Retinal pigment epithelial cell (primary cell): ENCODE measurements around the gene CKS1B.

Source experiments
- DNase-seq: peaks from one replicate; pipeline ENCODE4 v3.0.0-alpha.2; 2010; ENCODE audit warnings: low read depth
- H3K4me3 ChIP-seq: 2 replicates; pipeline ENCODE4 v1.5.1; 2011; ENCODE audit warnings: mild to moderate bottlenecking, low read length, control low read depth, moderate library complexity
- TF ChIP-seq, protein P1 (sequence below): conservative IDR thresholded peaks from 2 replicates; pipeline ENCODE4 v1.5.1; 2011; ENCODE audit warnings: low read depth, low read length, control low read depth, inconsistent platforms

CKS1B gene

DNA sequence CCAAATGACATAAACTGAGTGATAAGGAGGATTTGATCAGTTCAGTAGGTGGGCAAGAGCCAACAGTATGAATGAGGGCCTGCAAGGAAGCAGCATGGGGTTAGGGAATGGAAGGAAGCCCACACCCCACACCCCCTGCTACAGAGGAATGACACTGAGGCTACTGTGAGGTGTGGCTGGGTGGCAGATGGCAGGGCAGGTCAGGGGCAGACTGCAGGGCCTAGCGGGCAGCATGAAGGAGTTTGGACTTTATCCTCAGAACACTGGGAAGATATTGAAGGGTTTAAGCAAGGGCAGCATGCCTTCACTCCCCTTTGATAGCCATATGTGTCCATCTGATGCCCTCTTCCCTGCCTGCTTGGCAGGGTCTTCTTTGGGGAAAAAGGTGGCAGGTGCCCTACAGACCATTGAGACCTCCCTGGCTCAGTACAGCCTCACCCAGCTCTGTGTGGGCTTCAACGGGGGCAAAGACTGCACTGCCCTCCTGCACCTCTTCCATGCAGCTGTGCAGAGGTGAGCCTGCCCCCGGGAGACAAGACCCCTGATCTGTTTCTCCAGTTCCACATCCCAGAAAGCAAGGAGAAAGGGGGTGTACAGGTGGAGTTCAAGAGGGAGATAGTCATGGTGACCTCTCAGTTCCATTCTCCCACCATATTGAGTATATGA is 14.8 kb downstream of the CKS1B start:
- DNase-seq: no peak
- H3K4me3 ChIP-seq: no peak overlapping the region
- TF ChIP-seq, protein P1, sequence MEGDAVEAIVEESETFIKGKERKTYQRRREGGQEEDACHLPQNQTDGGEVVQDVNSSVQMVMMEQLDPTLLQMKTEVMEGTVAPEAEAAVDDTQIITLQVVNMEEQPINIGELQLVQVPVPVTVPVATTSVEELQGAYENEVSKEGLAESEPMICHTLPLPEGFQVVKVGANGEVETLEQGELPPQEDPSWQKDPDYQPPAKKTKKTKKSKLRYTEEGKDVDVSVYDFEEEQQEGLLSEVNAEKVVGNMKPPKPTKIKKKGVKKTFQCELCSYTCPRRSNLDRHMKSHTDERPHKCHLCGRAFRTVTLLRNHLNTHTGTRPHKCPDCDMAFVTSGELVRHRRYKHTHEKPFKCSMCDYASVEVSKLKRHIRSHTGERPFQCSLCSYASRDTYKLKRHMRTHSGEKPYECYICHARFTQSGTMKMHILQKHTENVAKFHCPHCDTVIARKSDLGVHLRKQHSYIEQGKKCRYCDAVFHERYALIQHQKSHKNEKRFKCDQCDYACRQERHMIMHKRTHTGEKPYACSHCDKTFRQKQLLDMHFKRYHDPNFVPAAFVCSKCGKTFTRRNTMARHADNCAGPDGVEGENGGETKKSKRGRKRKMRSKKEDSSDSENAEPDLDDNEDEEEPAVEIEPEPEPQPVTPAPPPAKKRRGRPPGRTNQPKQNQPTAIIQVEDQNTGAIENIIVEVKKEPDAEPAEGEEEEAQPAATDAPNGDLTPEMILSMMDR: no peak

DNA sequence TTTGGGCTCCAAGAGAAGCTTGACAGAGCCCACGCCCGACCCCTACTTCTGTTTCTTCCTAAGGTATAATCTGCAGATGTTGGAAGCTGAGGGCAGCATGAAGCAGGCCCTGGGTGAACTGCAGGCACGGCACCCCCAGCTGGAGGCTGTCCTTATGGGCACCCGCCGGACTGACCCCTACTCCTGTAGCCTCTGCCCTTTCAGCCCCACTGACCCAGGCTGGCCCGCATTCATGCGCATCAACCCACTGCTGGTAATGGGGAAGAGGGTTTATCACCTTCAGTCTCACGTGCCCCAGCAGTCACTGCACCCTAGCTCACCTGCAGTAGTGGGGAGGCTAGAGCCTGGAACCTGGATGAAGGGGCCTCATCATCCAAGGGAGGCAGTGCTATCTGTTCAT is 15.8 kb downstream of the CKS1B start:
- no peak for DNase-seq
- H3K4me3 ChIP-seq: no peak overlapping the region
- TF ChIP-seq, protein P1: no peak

DNA sequence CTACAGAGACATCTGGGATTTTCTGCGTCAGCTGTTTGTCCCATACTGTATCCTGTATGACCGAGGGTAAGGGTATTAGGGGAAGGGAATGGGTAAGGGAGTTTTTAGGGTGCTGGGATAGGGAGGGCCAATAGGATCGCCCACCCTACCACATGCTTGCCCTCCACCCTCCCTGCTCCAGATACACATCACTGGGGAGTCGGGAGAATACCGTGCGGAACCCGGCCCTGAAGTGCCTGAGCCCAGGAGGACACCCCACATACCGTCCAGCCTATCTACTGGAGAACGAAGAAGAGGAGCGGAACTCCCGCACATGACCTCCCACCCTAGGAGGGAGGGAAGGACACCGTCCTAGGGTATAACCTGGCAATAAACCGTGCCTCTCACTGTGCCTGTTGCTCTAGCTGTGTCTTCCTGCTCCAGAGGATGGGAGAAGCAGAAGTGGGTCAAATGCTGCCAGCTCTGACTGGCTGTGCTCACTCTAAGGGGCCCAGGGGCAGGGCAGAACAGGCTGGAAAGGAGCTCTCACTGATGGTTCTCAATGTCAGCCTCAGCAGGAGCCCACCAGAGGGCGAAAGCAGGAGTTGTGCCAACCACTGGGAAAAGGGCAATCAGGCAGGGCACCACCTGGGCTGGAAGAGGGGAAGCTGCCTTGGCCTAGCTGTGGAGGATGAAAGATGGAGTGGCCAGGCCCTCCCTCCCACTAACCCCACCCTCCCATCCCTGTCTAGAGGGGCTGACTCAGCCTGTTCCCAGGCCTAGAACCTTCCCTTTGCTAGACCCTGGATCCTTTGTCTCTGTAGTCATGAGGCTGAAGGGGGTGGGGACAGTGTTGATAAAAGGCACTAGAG is 18.5 kb downstream of the CKS1B start:
- H3K4me3 ChIP-seq: no peak overlapping the region
- TF ChIP-seq, protein P1: peak; percentile 35
- no peak for DNase-seq

DNA sequence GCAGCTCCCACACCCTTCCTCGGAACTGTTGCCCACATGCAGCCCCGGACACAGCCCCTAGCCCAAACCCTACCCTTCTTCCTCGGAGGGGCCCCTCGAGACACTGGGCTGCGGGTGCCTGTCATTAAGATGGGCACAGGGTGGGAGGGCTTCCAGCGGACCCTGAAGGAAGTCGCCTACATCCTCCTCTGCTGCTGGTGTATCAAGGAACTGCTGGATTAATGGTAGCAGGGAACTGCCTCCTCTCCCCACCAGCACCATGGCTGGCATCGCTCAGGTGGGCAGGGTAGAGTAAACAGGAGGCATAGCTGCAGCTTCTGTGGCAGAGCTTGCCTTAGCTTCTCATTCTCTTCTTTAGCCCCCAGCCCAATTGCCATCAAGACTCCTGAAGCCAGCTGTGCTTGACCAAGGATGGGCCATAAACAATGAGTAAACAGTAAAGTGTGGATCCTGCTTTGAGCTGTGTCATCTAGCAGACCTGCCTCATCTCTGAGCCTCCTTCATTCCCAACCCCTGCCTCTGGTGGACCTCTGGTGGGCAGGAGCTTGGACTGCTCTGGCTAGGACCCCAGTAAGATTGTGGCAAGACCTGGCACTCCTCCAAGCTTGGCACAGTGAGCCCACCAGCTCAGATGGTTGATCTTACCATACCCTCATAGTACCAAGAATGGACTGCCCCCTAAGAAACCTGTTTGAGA is 19.2 kb downstream of the CKS1B start, which contains the start of gene LENEP:
TSS of gene LENEP (plus strand) at position 15 of the 697 bp plus-strand sequence. CDS start at position 37, 22 bp downstream.
- H3K4me3 ChIP-seq: no peak within 1 kb of the TSS
- TF ChIP-seq, protein P1: no peak
- no peak for DNase-seq

DNA sequence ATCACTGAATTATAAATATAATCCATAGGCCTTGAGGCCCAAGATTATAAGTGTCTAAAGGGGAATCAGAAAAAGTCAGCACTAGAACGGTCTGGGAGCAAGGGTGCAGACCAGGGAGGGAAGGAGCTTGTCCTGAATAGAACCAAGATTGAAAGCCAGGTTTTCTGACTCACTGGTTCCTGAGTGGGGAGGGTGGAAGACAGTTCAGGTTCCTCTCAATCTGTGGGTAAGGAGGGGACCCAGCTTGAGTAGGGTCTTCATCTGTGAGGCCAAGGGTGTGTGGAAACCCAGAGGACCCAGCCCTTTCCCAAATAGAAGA is 19.7 kb downstream of the CKS1B start:
- no peak for DNase-seq
- TF ChIP-seq, protein P1: no peak
- no peak overlapping the region for H3K4me3 ChIP-seq

DNA sequence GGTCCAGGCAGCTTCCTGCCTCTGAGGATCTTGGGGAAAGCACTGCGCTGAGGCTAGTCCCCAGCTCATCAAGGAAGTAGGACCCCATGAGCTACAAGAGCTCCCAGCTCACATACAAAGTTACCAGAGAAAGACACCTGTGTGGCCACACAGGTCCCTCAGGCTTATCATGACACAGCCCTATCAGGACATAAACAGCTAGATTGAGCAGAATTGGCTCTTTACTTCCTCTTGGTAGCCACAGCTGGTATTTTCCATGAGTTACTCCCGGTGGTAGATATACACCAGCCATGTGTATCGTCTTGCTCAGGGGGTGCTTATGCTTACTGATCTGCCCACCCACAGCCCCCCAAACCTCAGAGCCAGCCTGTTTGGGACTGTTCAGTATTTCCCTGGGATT is 20.1 kb downstream of the CKS1B start:
- no peak for DNase-seq
- no peak overlapping the region for H3K4me3 ChIP-seq
- TF ChIP-seq, protein P1: no peak
